Measurements from ENCODE around the gene OR4X1.
A peak's percentile ranks its signal among the peaks of the same experiment; 100 is the strongest.
"Not testable (repeated sequence)": the region's sequence is repeated elsewhere in the genome, so short reads cannot be mapped to it uniquely, and the experiment has no call there.

Gene OR4X1, protein sequence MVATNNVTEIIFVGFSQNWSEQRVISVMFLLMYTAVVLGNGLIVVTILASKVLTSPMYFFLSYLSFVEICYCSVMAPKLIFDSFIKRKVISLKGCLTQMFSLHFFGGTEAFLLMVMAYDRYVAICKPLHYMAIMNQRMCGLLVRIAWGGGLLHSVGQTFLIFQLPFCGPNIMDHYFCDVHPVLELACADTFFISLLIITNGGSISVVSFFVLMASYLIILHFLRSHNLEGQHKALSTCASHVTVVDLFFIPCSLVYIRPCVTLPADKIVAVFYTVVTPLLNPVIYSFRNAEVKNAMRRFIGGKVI

DNA sequence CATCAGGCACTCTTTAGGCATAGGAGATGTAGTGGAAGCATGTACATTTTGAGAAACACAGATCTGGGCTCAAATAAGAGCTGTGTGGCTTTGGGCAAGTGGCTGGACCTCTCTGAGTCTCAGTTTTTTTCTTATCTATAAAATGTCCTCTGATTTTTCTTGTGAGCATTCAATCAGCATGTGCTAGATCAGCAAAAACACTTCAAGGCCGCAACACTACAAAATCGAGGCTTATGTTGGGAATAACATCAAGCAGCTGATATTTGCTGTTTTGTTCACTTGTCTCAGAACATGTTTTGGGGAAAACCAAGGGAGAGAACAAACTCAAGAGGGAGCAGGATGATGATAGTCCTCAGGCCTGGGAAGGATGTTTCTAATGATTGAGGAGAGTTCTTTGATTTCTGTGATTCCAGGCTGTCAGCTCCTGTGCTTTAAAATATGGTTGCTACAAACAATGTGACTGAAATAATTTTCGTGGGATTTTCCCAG, at the start of gene OR4X1:
OR4X1 (plus strand) TSS at position 439 of the 489 bp plus-strand sequence; CDS start at position 439, 0 bp downstream.
- no peak for DNase-seq (ENCODE audit: extremely low read depth in 1 of 2, low read depth in 1 of 2)

GRCh38 chr11:48216510-48216909, 47.2 kb upstream of the OR4X1 start, which contains the start of gene OR4B1:
Gene OR4B1, plus strand, starts transcription at chr11:48216810. Its CDS starts 0 bp downstream, at chr11:48216810.
- no peak for DNase-seq (ENCODE audit: extremely low read depth in 1 of 2, low read depth in 1 of 2)

- DNase-seq (ENCODE audit: extremely low read depth in 1 of 2, low read depth in 1 of 2): no peak
Measured at GRCh38 chr11:48228761-48229160, 34.9 kb upstream of the OR4X1 start.

- not testable (repeated sequence) for DNase-seq (ENCODE audit: extremely low read depth in 1 of 2, low read depth in 1 of 2)
Measured at GRCh38 chr11:48230057-48230456, 33.6 kb upstream of the OR4X1 start.

DNA sequence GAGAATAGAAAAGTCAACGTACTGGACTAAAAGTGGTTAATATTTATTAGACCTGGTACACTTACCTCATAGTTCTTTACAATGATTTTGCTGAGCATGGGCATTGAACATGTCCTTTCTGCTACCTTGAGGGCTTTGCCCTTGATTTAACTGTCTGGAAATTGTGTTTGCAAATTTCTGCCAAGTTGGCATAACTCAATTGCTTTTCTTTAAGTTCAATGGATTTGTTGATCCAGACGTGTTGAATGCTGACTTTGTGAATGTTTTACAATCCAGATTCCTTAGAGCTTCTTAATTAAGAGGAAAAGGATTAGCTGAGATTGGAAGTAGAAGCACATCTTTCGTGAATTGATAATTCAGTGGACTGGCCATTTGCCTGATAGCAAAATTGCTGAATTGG, 25.9 kb upstream of the OR4X1 start:
- no peak for DNase-seq (ENCODE audit: extremely low read depth in 1 of 2, low read depth in 1 of 2)

DNA sequence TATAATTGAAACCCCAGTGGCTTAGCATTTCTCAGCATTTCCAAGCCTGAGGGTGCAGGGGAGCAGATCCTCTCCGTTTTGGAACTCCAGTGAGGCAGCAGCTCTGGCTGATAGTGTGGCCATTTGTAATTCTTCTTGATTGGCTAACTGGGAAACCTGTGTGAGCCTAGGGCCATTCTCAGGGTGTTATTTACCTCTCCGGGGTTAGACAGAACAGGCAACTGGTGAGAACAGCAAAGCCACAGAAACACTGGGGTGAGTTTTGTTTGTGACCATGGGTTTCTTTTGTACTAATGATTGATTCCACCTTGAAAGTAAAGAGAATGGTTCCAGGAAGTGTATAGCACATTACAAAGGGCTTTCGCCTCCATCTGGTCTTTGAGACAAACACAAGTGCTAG, 21.2 kb upstream of the OR4X1 start:
- DNase-seq (ENCODE audit: extremely low read depth in 1 of 2, low read depth in 1 of 2): no peak

- no peak for DNase-seq (ENCODE audit: extremely low read depth in 1 of 2, low read depth in 1 of 2)
Measured at GRCh38 chr11:48244804-48245203, 18.9 kb upstream of the OR4X1 start, which contains the start of gene OR4X2. Gene OR4X2, plus strand, starts transcription at chr11:48245104. Its CDS starts 0 bp downstream, at chr11:48245104.

- no peak for DNase-seq (ENCODE audit: extremely low read depth in 1 of 2, low read depth in 1 of 2)
Measured at GRCh38 chr11:48248902-48249301, 14.8 kb upstream of the OR4X1 start.

DNA sequence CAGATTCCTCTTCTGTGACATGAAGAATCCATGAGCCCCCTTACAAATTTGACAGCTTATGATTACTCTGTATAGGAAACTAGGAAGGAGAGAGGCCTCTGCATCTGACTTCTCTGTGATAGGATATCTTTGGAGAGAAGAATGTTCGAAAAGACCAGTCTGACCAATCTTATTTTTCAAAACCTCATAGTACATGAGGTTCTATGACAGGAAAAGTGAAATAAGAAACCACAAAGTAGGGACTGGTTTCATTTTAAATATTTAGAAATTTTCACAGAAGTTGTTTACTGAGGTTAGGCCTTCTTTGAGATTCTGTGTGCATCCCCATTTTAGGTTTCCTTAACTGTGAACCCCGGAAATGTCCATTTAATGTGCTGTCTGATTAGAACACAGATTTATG, 2.1 kb upstream of the OR4X1 start:
- DNase-seq (ENCODE audit: extremely low read depth in 1 of 2, low read depth in 1 of 2): no peak

- no peak for DNase-seq (ENCODE audit: extremely low read depth in 1 of 2, low read depth in 1 of 2)
Measured at GRCh38 chr11:48270621-48271020, 7.0 kb downstream of the OR4X1 start.

- no peak for DNase-seq (ENCODE audit: extremely low read depth in 1 of 2, low read depth in 1 of 2)
Measured at GRCh38 chr11:48272606-48273005, 8.9 kb downstream of the OR4X1 start.

GRCh38 chr11:48305923-48306322, 42.3 kb downstream of the OR4X1 start, which contains the start of gene OR4S1:
Gene OR4S1, plus strand, starts transcription at chr11:48306223. Its CDS starts 0 bp downstream, at chr11:48306223.
- DNase-seq (ENCODE audit: extremely low read depth in 1 of 2, low read depth in 1 of 2): no peak

GRCh38 chr11:48307760-48308386, 44.2 kb downstream of the OR4X1 start:
- peak in 1 of 2 donors; percentile 40 for DNase-seq (ENCODE audit: extremely low read depth in 1 of 2, low read depth in 1 of 2)

DNA sequence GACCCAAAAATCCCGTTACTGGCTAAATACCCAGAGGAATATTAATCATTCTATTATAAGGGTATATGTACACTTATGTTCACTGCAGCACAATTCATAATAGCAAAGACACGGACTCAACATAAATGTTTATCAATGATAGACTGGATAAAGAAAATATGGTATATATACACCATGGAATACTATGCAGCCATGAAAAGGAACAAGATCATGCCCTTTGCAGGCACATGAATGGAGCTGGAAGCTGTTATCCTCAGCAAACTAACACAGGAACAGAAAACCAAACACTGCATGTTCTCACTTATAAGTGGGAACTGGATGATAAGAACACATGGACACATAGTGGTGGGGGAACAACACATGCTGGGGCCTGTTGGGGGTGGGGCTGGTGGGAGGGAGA, 49.9 kb downstream of the OR4X1 start:
- DNase-seq (ENCODE audit: extremely low read depth in 1 of 2, low read depth in 1 of 2): not testable (repeated sequence)
